ENCODE results near the gene MEI1. TPM values are rescaled to one million over a fixed set of nuclear protein-coding genes. Genes with fewer than 3 reads are reported as not detected.

MEI1 gene
- total and polyA plus RNA-seq, 2 donors (not counting 1 experiment from before 2014, with no cell fraction given): 50.1 to 64.8 TPM

DNA sequence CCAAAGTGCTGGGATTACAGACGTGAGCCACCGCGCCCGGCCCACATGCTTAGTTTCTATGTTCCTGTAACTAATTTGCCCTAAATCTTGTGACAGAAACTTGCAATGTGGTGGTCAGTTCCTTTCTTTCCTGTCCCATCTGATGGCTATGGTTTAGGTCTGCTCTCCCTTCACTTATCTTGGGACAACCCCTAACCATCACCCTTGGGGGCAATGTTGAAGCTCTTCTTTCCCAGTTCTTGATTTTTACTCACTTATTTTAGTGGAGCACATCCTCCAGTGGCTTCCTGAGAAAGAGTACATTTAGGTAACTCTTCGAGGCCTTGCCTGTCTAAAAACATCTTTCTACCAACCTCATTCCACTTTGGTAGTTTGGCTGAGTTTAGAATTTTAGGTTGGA is 140.9 kb downstream of the MEI1 start:
- Histone ChIP-seq H3K36me3 (replicated peaks in 1 of 2; ENCODE audit: control extremely low read depth in 1 of 2, control insufficient read depth in 1 of 2, extremely low read depth in 1 of 2, insufficient read depth in 2 of 2, low read length in 1 of 2) (peaks cover 0 to 48% of the 10 kb centered on the region in 2 experiments), H3K9me3 (ENCODE audit: control extremely low read depth in 1 of 3, control insufficient read depth in 2 of 3, insufficient read depth in 1 of 3, low read length in 2 of 3) (no peaks in the 10 kb centered on the region), H3K4me2 (replicated peaks; ENCODE audit: low read depth, low read length, poor library complexity, severe bottlenecking) (no peak overlapping the region), H3K27me3 (replicated peaks in 1 of 4; ENCODE audit: control extremely low read depth in 1 of 4, control insufficient read depth in 3 of 4, insufficient read depth in 4 of 4, low read length in 3 of 4) (no peaks in the 10 kb centered on the region), H3K9ac (ENCODE audit: low read length) (no peak overlapping the region), H2AFZ (ENCODE audit: insufficient read depth, low read depth, low read length, poor library complexity, severe bottlenecking) (no peak overlapping the region), H4K20me1 (ENCODE audit: control insufficient read depth, insufficient read depth, low read length, poor library complexity, severe bottlenecking) (peaks cover 37% of the 10 kb centered on the region), H3K79me2 (ENCODE audit: control insufficient read depth, insufficient read depth, low read length) (peaks cover 96% of the 10 kb centered on the region), H3K4me1 (ENCODE audit: control insufficient read depth in 2 of 2, insufficient read depth in 2 of 2, low read length in 2 of 2) (peaks cover 38 to 44% of the 10 kb centered on the region in 2 donors), H3K27ac (ENCODE audit: low read length in 2 of 2) (peak overlapping the region in 1 of 2 donors; percentile 70), H3K4me3 (ENCODE audit: control extremely low read depth in 1 of 5, extremely low read depth in 1 of 5, insufficient read depth in 1 of 5, low read depth in 2 of 5, low read length in 4 of 5) (no peak overlapping the region)
- TF ChIP-seq EZH2 (IDR thresholded peaks at IDR 0.05; ENCODE audit: borderline replicate concordance, insufficient read depth, low read depth, low read length, poor library complexity, severe bottlenecking): no peak
- TF ChIP-seq, protein P1, sequence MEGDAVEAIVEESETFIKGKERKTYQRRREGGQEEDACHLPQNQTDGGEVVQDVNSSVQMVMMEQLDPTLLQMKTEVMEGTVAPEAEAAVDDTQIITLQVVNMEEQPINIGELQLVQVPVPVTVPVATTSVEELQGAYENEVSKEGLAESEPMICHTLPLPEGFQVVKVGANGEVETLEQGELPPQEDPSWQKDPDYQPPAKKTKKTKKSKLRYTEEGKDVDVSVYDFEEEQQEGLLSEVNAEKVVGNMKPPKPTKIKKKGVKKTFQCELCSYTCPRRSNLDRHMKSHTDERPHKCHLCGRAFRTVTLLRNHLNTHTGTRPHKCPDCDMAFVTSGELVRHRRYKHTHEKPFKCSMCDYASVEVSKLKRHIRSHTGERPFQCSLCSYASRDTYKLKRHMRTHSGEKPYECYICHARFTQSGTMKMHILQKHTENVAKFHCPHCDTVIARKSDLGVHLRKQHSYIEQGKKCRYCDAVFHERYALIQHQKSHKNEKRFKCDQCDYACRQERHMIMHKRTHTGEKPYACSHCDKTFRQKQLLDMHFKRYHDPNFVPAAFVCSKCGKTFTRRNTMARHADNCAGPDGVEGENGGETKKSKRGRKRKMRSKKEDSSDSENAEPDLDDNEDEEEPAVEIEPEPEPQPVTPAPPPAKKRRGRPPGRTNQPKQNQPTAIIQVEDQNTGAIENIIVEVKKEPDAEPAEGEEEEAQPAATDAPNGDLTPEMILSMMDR (IDR thresholded peaks at IDR 0.05): no peak
- POLR2A ChIA-PET: interaction anchor here (1.4 kb wide), 1 partner anchor 22 kb away, joined by 3 read pairs; no protein-coding TSS in a partner anchor
- no CpG with 5 or more reads among the region's 5 CpGs for WGBS (ENCODE audit: insufficient coverage)
- Mint-ChIP-seq H3K27ac (peak overlapping the region; percentile 58), H3K4me1 (peaks cover 76% of the 10 kb centered on the region), H3K27me3 (no peaks in the 10 kb centered on the region), H3K4me3 (no peak overlapping the region), H3K9me3 (ENCODE audit: insufficient read depth) (no peaks in the 10 kb centered on the region)
- DNase-seq (no peak), ATAC-seq (ENCODE audit: low read depth) (no peak)
- CTCF ChIA-PET: interaction anchor here (0.6 to 1.3 kb wide), 4 partner anchors 9 to 143 kb away, joined by 3 to 4 read pairs (median 4); no protein-coding TSS in a partner anchor
- intact Hi-C loops (cut with micrococcal nuclease): no loop called here

DNA sequence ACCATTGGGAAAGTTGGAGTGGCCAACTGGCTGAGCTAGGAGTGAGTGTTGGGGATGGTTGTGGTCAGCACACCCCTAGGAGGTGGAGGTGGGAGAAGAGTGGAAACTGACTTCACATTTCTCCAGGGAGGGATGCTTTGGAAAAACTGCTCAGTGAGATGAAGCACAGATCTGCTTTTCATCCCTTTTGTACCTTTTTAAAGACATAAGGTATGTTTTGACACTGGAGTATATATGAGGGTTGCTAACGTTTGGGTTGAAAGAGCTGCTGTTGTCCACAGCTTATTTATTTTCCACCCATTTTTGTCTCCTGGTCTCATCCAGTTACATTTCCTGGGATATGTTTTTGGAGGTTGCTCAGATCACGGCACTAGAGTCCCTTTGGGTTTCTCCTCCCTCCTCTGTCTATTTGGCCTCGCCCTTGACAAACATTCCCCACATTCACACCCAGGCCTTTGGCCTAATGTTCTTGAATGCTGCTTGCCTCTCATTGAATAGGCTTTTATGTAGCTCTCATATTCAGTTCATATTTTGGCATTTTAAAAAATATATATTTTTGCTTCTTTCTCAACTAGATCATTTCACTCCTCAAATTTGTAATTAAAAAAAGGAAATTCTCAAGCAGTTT is 141.9 kb downstream of the MEI1 start:
- H3K36me3 ChIP-seq (replicated peaks in 1 of 2; ENCODE audit: control extremely low read depth in 1 of 2, control insufficient read depth in 1 of 2, extremely low read depth in 1 of 2, insufficient read depth in 2 of 2, low read length in 1 of 2): peaks cover 0 to 49% of the 10 kb centered on the region in 2 experiments
- no peak overlapping the region for H3K4me3 Mint-ChIP-seq
- intact Hi-C loops (cut with micrococcal nuclease): no loop called here
- no peak overlapping the region for H3K4me3 ChIP-seq (ENCODE audit: control extremely low read depth in 1 of 5, extremely low read depth in 1 of 5, insufficient read depth in 1 of 5, low read depth in 2 of 5, low read length in 4 of 5)
- no peak overlapping the region for H3K9ac ChIP-seq (ENCODE audit: low read length)
- peaks cover 97% of the 10 kb centered on the region for H3K79me2 ChIP-seq (ENCODE audit: control insufficient read depth, insufficient read depth, low read length)
- no peak for TF ChIP-seq EZH2 (IDR thresholded peaks at IDR 0.05; ENCODE audit: borderline replicate concordance, insufficient read depth, low read depth, low read length, poor library complexity, severe bottlenecking)
- TF ChIP-seq, protein P1 (IDR thresholded peaks at IDR 0.05): no peak
- no peaks in the 10 kb centered on the region for H3K9me3 Mint-ChIP-seq (ENCODE audit: insufficient read depth)
- no peak for DNase-seq
- peak overlapping the region in 1 of 2 donors; percentile 70 for H3K27ac ChIP-seq (ENCODE audit: low read length in 2 of 2)
- H3K9me3 ChIP-seq (ENCODE audit: control extremely low read depth in 1 of 3, control insufficient read depth in 2 of 3, insufficient read depth in 1 of 3, low read length in 2 of 3): no peaks in the 10 kb centered on the region
- CTCF ChIA-PET: interaction anchor here (0.9 to 1.2 kb wide), 2 partner anchors 17 to 144 kb away, joined by 4 read pairs; no protein-coding TSS in a partner anchor
- H3K27me3 Mint-ChIP-seq: no peaks in the 10 kb centered on the region
- peaks cover 45 to 54% of the 10 kb centered on the region in 2 donors for H3K4me1 ChIP-seq (ENCODE audit: control insufficient read depth in 2 of 2, insufficient read depth in 2 of 2, low read length in 2 of 2)
- peaks cover 47% of the 10 kb centered on the region for H4K20me1 ChIP-seq (ENCODE audit: control insufficient read depth, insufficient read depth, low read length, poor library complexity, severe bottlenecking)
- no CpG with 5 or more reads among the region's 3 CpGs for WGBS (ENCODE audit: insufficient coverage)
- no peak for ATAC-seq (ENCODE audit: low read depth)
- POLR2A ChIA-PET: interaction anchor here (0.8 kb wide), 1 partner anchor 9 kb away, joined by 4 read pairs; the partner anchor contains the start of gene SREBF2
- H2AFZ ChIP-seq (ENCODE audit: insufficient read depth, low read depth, low read length, poor library complexity, severe bottlenecking): no peak overlapping the region
- peaks cover 80% of the 10 kb centered on the region for H3K4me1 Mint-ChIP-seq
- H3K27ac Mint-ChIP-seq: peak overlapping the region; percentile 79
- no peaks in the 10 kb centered on the region for H3K27me3 ChIP-seq (replicated peaks in 1 of 4; ENCODE audit: control extremely low read depth in 1 of 4, control insufficient read depth in 3 of 4, insufficient read depth in 4 of 4, low read length in 3 of 4)
- H3K4me2 ChIP-seq (replicated peaks; ENCODE audit: low read depth, low read length, poor library complexity, severe bottlenecking): no peak overlapping the region

Data from B cell (primary cell).